PFSK-1 (cell line): Measurements from ENCODE around the gene TLK1.

ENCODE experiments used
- POLR2AphosphoS5 ChIP-seq: IDR thresholded peaks from 2 replicates; pipeline ENCODE4 v1.6.1; 2012; ENCODE audit warnings: low read depth, mild to moderate bottlenecking, control low read depth, low read length, moderate library complexity
- SIN3A ChIP-seq: IDR thresholded peaks from 2 replicates; pipeline ENCODE4 v1.6.1; 2012; ENCODE audit warnings: mild to moderate bottlenecking, low read length, moderate library complexity, borderline replicate concordance; ENCODE audit not compliant: insufficient read depth

DNA sequence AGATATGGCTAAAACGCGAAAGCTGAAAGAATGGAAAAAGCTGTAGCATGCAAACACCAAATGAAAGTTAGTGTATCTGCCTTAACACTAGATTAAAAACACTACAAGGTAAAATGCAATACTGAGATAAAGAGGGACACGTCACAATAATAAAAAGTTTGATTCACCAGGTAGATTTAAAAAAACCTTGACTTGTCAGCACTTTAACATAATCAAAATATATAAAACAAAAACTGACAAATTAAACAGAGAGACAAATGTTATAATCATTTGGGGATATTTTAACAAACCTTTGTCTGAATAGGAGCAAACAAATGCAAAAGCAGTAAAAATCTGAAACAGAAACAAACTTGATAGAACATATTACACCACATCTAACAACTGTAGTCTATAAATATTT lies 18.3 kb downstream of the TLK1 start:
- TF ChIP-seq SIN3A (no peak), POLR2AphosphoS5 (no peak)
